ENCODE results near the gene WNK2.
A peak's percentile ranks its signal among the peaks of the same experiment; 100 is the strongest.

WNK2 gene

GRCh38 chr9:93329629-93330280 is 145.8 kb downstream of the WNK2 start:
- CTCF ChIA-PET = interaction anchor here (0.6 to 1.6 kb wide), 4 partner anchors 27 to 679 kb away, joined by 3 to 7 read pairs (median 4); no protein-coding TSS in a partner anchor
- TF ChIP-seq ZNF221 (tag by site-specific recombination; IDR thresholded peaks at IDR 0.05; ENCODE audit: borderline replicate concordance) = no peak
- peak; percentile 39; the same call in 1 of the 2 replicates for TF ChIP-seq ZNF350 (tag by site-specific recombination; IDR thresholded peaks at IDR 0.05)
- H3K9me3 ChIP-seq (ENCODE audit: control insufficient read depth, insufficient read depth, low read depth, low read length) = no peaks in the 10 kb centered on the region
- H3K27ac ChIP-seq (ENCODE audit: extremely low read depth, low read depth, low read length) = no peak overlapping the region
- H3K4me3 ChIP-seq (ENCODE audit: low read depth, low read length) = no peak overlapping the region; the same call in 1 of the 2 replicates
- H3K36me3 ChIP-seq (ENCODE audit: control insufficient read depth in 2 of 2, insufficient read depth in 1 of 2, low read length in 2 of 2) = no peaks in the 10 kb centered on the region
- POLR2A ChIA-PET = no interaction called here
- no peaks in the 10 kb centered on the region for H3K4me1 ChIP-seq (ENCODE audit: control insufficient read depth, insufficient read depth, low read length)

GRCh38 chr9:93332317-93332716 is 148.4 kb downstream of the WNK2 start:
- H3K9me3 ChIP-seq (ENCODE audit: control insufficient read depth, insufficient read depth, low read depth, low read length) = no peaks in the 10 kb centered on the region
- TF ChIP-seq ZSCAN23 (tag by site-specific recombination; IDR thresholded peaks at IDR 0.05) = no peak
- TF ChIP-seq ZNF280D (tag by site-specific recombination; IDR thresholded peaks at IDR 0.05) = no peak
- TF ChIP-seq ZNF610 (tag by site-specific recombination; IDR thresholded peaks at IDR 0.05; ENCODE audit: borderline replicate concordance) = no peak
- no peak for TF ChIP-seq ZSCAN4 (tag by site-specific recombination; IDR thresholded peaks at IDR 0.05)
- TF ChIP-seq SALL2 (tag by site-specific recombination; IDR thresholded peaks at IDR 0.05; ENCODE audit: borderline replicate concordance) = no peak
- no peak for TF ChIP-seq ZNF423 (tag by site-specific recombination; IDR thresholded peaks at IDR 0.05)
- no peak for TF ChIP-seq ZNF792 (tag by site-specific recombination; IDR thresholded peaks at IDR 0.05)
- TF ChIP-seq ZBTB6 (tag by site-specific recombination; IDR thresholded peaks at IDR 0.05) = no peak
- TF ChIP-seq ZNF391 (tag by site-specific recombination; IDR thresholded peaks at IDR 0.05; ENCODE audit: borderline replicate concordance, low read depth) = no peak
- no peak for TF ChIP-seq ZBTB49 (tag by site-specific recombination; IDR thresholded peaks at IDR 0.05; ENCODE audit: low read depth)
- ChIA-PET POLR2A (no interaction called here), CTCF (no interaction called here)
- H3K4me1 ChIP-seq (ENCODE audit: control insufficient read depth, insufficient read depth, low read length) = no peaks in the 10 kb centered on the region
- H3K4me3 ChIP-seq (ENCODE audit: low read depth, low read length) = no peak overlapping the region
- no peaks in the 10 kb centered on the region for H3K36me3 ChIP-seq (ENCODE audit: control insufficient read depth in 2 of 2, insufficient read depth in 1 of 2, low read length in 2 of 2)
- no peak overlapping the region for H3K27ac ChIP-seq (ENCODE audit: extremely low read depth, low read depth, low read length)

- Histone ChIP-seq H3K36me3 (ENCODE audit: control insufficient read depth in 2 of 2, insufficient read depth in 1 of 2, low read length in 2 of 2) (no peaks in the 10 kb centered on the region), H3K4me1 (ENCODE audit: control insufficient read depth, insufficient read depth, low read length) (no peaks in the 10 kb centered on the region), H3K27ac (ENCODE audit: extremely low read depth, low read depth, low read length) (no peak overlapping the region), H3K9me3 (ENCODE audit: control insufficient read depth, insufficient read depth, low read depth, low read length) (no peaks in the 10 kb centered on the region), H3K4me3 (ENCODE audit: low read depth, low read length) (no peak overlapping the region)
- ChIA-PET POLR2A (no interaction called here), CTCF (interaction anchor here (0.5 kb wide), 1 partner anchor 30 kb away, joined by 3 read pairs; no protein-coding TSS in a partner anchor)
- no peak for TF ChIP-seq KLF8 (tag by site-specific recombination; IDR thresholded peaks at IDR 0.05)
- no peak for TF ChIP-seq ZNF701 (tag by site-specific recombination; IDR thresholded peaks at IDR 0.05)
- TF ChIP-seq PRDM1 (tag by site-specific recombination; IDR thresholded peaks at IDR 0.05) = no peak
- TF ChIP-seq ZNF362 (tag by site-specific recombination; IDR thresholded peaks at IDR 0.05) = no peak
- no peak for TF ChIP-seq ZEB2 (tag by site-specific recombination; IDR thresholded peaks at IDR 0.05)
- no peak for TF ChIP-seq ZBTB17 (tag by site-specific recombination; IDR thresholded peaks at IDR 0.05)
Observed at GRCh38 chr9:93336720-93337119, 152.8 kb downstream of the WNK2 start.

All from HEK293 (cell line).